PFSK-1 (cell line): Measurements from ENCODE around the gene MYCN.

Experiments
- FOXP2 ChIP-seq: optimal IDR thresholded peaks from 2 replicates; pipeline ENCODE3; 2011; ENCODE audit warnings: borderline replicate concordance, control low read depth, inconsistent platforms; ENCODE audit not compliant: insufficient read depth; ENCODE audit errors: extremely low read length, extremely low read depth
- POLR2AphosphoS5 ChIP-seq: IDR thresholded peaks from 2 replicates; pipeline ENCODE4 v1.6.1; 2012; ENCODE audit warnings: low read depth, mild to moderate bottlenecking, control low read depth, low read length, moderate library complexity
- SIN3A ChIP-seq: IDR thresholded peaks from 2 replicates; pipeline ENCODE4 v1.6.1; 2012; ENCODE audit warnings: mild to moderate bottlenecking, low read length, moderate library complexity, borderline replicate concordance; ENCODE audit not compliant: insufficient read depth
- TAF1 ChIP-seq: IDR thresholded peaks from 2 replicates; pipeline ENCODE4 v1.6.1; 2012; ENCODE audit warnings: low read length, control low read depth, borderline replicate concordance; ENCODE audit not compliant: insufficient read depth
- TF ChIP-seq, protein P1 (sequence below), 2 experiments: IDR thresholded peaks; 2 replicates each; pipeline versions ENCODE4 v1.6.1 to v1.8.0; 2011 to 2012; ENCODE audit warnings: low read depth in 2 of 2, low read length in 2 of 2, control low read depth in 1 of 2, inconsistent platforms in 1 of 2, mild to moderate bottlenecking in 1 of 2, moderate library complexity in 1 of 2; ENCODE audit not compliant: insufficient read depth in 1 of 2

MYCN gene

DNA sequence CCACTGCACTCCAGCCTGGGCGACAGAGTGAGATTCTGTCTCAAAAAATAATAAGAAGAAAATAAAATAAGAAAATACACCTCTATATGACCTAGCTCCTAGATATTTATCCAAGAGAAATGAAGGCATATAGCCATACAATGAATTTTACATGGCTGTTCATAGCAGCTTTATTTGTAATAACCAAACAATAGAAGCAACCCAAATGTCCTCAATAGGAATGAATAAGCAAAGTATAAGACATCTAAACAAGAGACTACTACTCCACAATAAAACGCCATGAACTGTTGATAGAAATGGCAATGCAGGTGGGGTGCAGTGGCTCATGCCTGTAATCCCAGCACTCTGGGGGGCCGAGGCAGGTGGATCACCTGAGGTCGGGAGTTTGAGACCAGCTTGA is 31.2 kb upstream of the MYCN start:
- no peak for TF ChIP-seq TAF1
- TF ChIP-seq FOXP2 = no peak
- TF ChIP-seq, protein P1, sequence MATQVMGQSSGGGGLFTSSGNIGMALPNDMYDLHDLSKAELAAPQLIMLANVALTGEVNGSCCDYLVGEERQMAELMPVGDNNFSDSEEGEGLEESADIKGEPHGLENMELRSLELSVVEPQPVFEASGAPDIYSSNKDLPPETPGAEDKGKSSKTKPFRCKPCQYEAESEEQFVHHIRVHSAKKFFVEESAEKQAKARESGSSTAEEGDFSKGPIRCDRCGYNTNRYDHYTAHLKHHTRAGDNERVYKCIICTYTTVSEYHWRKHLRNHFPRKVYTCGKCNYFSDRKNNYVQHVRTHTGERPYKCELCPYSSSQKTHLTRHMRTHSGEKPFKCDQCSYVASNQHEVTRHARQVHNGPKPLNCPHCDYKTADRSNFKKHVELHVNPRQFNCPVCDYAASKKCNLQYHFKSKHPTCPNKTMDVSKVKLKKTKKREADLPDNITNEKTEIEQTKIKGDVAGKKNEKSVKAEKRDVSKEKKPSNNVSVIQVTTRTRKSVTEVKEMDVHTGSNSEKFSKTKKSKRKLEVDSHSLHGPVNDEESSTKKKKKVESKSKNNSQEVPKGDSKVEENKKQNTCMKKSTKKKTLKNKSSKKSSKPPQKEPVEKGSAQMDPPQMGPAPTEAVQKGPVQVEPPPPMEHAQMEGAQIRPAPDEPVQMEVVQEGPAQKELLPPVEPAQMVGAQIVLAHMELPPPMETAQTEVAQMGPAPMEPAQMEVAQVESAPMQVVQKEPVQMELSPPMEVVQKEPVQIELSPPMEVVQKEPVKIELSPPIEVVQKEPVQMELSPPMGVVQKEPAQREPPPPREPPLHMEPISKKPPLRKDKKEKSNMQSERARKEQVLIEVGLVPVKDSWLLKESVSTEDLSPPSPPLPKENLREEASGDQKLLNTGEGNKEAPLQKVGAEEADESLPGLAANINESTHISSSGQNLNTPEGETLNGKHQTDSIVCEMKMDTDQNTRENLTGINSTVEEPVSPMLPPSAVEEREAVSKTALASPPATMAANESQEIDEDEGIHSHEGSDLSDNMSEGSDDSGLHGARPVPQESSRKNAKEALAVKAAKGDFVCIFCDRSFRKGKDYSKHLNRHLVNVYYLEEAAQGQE (IDR thresholded peaks at IDR 0.05; ENCODE audit: insufficient read depth in 1 of 2, low read depth in 2 of 2, low read length in 2 of 2) = no peak
- no peak for TF ChIP-seq POLR2AphosphoS5
- no peak for TF ChIP-seq SIN3A

DNA sequence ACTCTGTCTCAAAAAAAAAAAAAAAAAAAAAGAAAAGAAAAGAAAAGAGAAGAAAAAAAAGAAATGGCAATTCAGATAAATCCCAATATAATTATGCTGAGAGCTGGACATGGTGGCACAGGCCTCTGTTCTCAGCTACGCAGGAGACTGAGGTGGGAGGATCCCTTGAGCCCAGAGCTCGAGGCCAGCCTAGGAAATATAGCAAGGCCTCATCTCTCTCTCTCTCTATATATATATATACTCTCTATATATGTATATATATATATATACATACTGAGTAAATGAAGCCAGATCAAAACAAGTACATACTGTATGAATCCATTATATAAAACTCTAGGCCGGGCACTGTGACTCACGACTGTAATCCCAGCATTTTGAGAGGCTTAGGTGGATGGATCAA is 30.6 kb upstream of the MYCN start:
- no peak for TF ChIP-seq TAF1
- TF ChIP-seq, protein P1 (IDR thresholded peaks at IDR 0.05; ENCODE audit: insufficient read depth in 1 of 2, low read depth in 2 of 2, low read length in 2 of 2) = no peak

DNA sequence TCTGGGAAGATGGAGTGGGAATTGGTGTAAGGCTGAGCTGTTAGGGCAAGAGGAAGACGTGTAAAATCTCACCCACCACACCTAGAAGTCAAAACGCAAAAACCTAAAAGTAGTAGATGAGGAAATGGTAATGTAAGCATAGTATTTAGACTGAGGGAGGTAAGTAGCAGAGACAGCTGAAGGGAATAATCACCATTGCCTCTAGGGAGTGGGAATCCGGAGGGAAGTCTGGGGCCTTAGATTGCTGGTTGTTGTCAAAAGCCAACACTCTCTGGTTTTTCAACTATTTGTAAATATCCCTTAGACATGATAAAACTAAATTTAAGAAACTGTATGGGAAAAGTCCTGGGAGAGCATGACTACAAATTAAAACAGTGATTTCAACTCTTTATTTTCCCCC is 28.7 kb upstream of the MYCN start:
- TF ChIP-seq TAF1 (no peak), SIN3A (no peak), FOXP2 (no peak), POLR2AphosphoS5 (no peak)
- TF ChIP-seq, protein P1 (IDR thresholded peaks at IDR 0.05; ENCODE audit: insufficient read depth in 1 of 2, low read depth in 2 of 2, low read length in 2 of 2) = no peak

DNA sequence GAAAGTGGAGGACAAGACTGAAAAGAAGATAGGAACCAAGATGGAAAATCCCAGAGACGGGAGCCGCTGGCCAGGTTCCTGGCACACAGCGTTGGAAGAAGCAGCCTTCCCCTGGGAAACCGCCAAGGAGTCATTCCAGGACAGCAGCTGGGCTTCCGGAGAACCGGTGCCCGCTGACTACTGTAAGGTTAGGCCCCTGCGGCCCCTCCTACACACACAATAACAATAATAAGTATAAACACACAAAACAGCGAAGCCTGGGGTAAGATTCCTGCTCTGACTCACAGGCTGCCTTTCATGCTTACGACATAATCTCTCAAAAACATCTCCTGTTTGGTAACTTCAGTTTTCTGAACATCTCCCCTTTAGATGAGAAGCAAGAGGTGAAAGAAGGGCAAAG is 28.1 kb upstream of the MYCN start:
- TF ChIP-seq SIN3A (no peak), FOXP2 (no peak), TAF1 (no peak), POLR2AphosphoS5 (no peak)
- TF ChIP-seq, protein P1 (IDR thresholded peaks at IDR 0.05; ENCODE audit: insufficient read depth in 1 of 2, low read depth in 2 of 2, low read length in 2 of 2) = no peak

DNA sequence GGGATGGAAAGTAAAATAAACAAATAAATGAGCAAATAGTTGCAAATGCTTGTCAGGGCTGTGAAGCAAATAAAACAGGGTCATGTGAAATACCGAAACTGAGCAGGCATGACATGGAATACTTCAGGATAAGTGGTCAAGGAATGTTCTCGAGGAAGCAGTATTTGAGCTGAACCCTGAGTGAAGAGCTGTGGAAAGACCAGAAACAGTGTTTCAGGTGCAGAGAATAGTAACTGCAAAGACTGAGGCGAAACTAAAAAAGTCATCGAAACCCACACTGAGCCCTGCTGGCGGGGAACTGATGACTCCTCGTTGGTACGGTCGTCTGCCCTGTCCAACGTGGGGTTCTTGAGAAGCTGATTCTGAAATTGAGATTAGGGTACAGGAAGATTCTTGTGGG is 27.2 kb upstream of the MYCN start:
- TF ChIP-seq POLR2AphosphoS5 (no peak), TAF1 (no peak), FOXP2 (no peak), SIN3A (no peak)
- TF ChIP-seq, protein P1 (IDR thresholded peaks at IDR 0.05; ENCODE audit: insufficient read depth in 1 of 2, low read depth in 2 of 2, low read length in 2 of 2) = no peak
